Measurements from ENCODE around the gene FFAR1. TPM values are rescaled to one million over a fixed set of nuclear protein-coding genes. Genes with fewer than 3 reads are reported as not detected.
A peak's percentile ranks its signal among the peaks of the same experiment; 100 is the strongest.

FFAR1 gene
- total and polyA plus RNA-seq, 5 donors = not detected

GRCh38 chr19:35395382-35396199 lies 47.9 kb downstream of the FFAR1 start:
- 49% methylated on average over 19 of the region's 19 CpGs for WGBS
- peak in 1 of 2 donors; percentile 58 for ATAC-seq

GRCh38 chr19:35396240-35396885 lies 48.7 kb downstream of the FFAR1 start:
- ATAC-seq (no peak), DNase-seq (no peak)
- Histone ChIP-seq H3K27ac (ENCODE audit: low read length) (no peak overlapping the region), H3K27me3 (ENCODE audit: control insufficient read depth, insufficient read depth) (no peaks in the 10 kb centered on the region), H3K4me3 (ENCODE audit: low read length) (no peak overlapping the region), H3K4me1 (ENCODE audit: control insufficient read depth, insufficient read depth, low read length) (no peaks in the 10 kb centered on the region), H3K9me3 (ENCODE audit: control insufficient read depth, low read length) (no peaks in the 10 kb centered on the region)
- intact Hi-C loops (cut with DNase I) = no loop called here
- 94% methylated on average over 14 of the region's 14 CpGs for whole genome bisulfite sequencing

More at GRCh38 chr19:35395382-35396199, 47.9 kb downstream of the FFAR1 start:
- H3K4me1 ChIP-seq (ENCODE audit: control insufficient read depth, insufficient read depth, low read length) = no peaks in the 10 kb centered on the region
- H3K27ac ChIP-seq (ENCODE audit: low read length) = no peak overlapping the region
- intact Hi-C loops (cut with DNase I) = no loop called here
- H3K9me3 ChIP-seq (ENCODE audit: control insufficient read depth, low read length) = no peaks in the 10 kb centered on the region
- no peaks in the 10 kb centered on the region for H3K27me3 ChIP-seq (ENCODE audit: control insufficient read depth, insufficient read depth)
- H3K4me3 ChIP-seq (ENCODE audit: low read length) = no peak overlapping the region
- peak in 1 of 3 donors; percentile 48 for DNase-seq

- H3K27ac ChIP-seq (ENCODE audit: low read length) = no peak overlapping the region
- no peak overlapping the region for H3K4me3 ChIP-seq (ENCODE audit: low read length)
- WGBS = 60% methylated on average over 6 of the region's 6 CpGs
- intact Hi-C loops (cut with DNase I) = no loop called here
- DNase-seq (no peak), ATAC-seq (no peak)
- no peaks in the 10 kb centered on the region for H3K27me3 ChIP-seq (ENCODE audit: control insufficient read depth, insufficient read depth)
- no peaks in the 10 kb centered on the region for H3K4me1 ChIP-seq (ENCODE audit: control insufficient read depth, insufficient read depth, low read length)
- H3K9me3 ChIP-seq (ENCODE audit: control insufficient read depth, low read length) = no peaks in the 10 kb centered on the region
Measured at GRCh38 chr19:35397064-35397463, 49.4 kb downstream of the FFAR1 start.

Small RNA genes within 50 kb of the gene (microRNA-seq; reads per million reads assigned to microRNA genes)
- gene MIR5196 = 0 reads per million in 2 donors

Other genes starting within 250 kb of the FFAR1 start
- 1 to 10 TPM; 2.2 to 5.7 (median 4.3) TPM for gene FXYD3, start 232.1 kb upstream of the FFAR1 start, total RNA-seq
- 5.2 TPM for gene FXYD3, start 232.1 kb upstream of the FFAR1 start, polyA plus RNA-seq
- gene LGI4, start 212.8 kb upstream of the FFAR1 start, total RNA-seq = 10 to 100 TPM; 25.0 to 40.9 (median 32.5) TPM
- gene LGI4, start 212.8 kb upstream of the FFAR1 start, polyA plus RNA-seq = 35.6 TPM
- gene FXYD1, start 209.1 kb upstream of the FFAR1 start, total RNA-seq = 100 to 1,000 TPM; 441 to 544 (median 499) TPM
- gene FXYD1, start 209.1 kb upstream of the FFAR1 start, polyA plus RNA-seq = 289 TPM
- gene FXYD7, start 204.6 kb upstream of the FFAR1 start, total RNA-seq = under 1 TPM in 1 of 4 donors, not detected in 3; 0.40 TPM
- gene FXYD7, start 204.6 kb upstream of the FFAR1 start, polyA plus RNA-seq = 0.25 TPM
- 10 to 100 TPM; 22.5 to 46.3 (median 31.0) TPM for gene FXYD5, start 193.2 kb upstream of the FFAR1 start, total RNA-seq
- gene FXYD5, start 193.2 kb upstream of the FFAR1 start, polyA plus RNA-seq = 31.8 TPM
- gene FAM187B, start 119.2 kb upstream of the FFAR1 start, total RNA-seq = not detected
- gene FAM187B, start 119.2 kb upstream of the FFAR1 start, polyA plus RNA-seq = not detected
- 1 to 10 TPM; 4.6 to 8.9 (median 4.8) TPM for gene LSR, start 98.9 kb upstream of the FFAR1 start, total RNA-seq
- gene LSR, start 98.9 kb upstream of the FFAR1 start, polyA plus RNA-seq = 5.0 TPM
- 100 to 1,000 TPM; 182 to 270 (median 239) TPM for gene USF2, start 78.9 kb upstream of the FFAR1 start, total RNA-seq
- gene USF2, start 78.9 kb upstream of the FFAR1 start, polyA plus RNA-seq = 332 TPM
- 100 to 1,000 TPM; 164 to 286 (median 230) TPM for gene HAMP, start 65.4 kb upstream of the FFAR1 start, total RNA-seq
- 406 TPM for gene HAMP, start 65.4 kb upstream of the FFAR1 start, polyA plus RNA-seq
- gene MAG, start 55.7 kb upstream of the FFAR1 start, total RNA-seq = not detected
- 1.3 TPM for gene MAG, start 55.7 kb upstream of the FFAR1 start, polyA plus RNA-seq
- gene CD22, start 18.7 kb upstream of the FFAR1 start, total RNA-seq = under 1 TPM; 0.54 to 0.80 (median 0.72) TPM
- gene CD22, start 18.7 kb upstream of the FFAR1 start, polyA plus RNA-seq = 0.20 TPM
- under 1 TPM in 1 of 4 donors, not detected in 3; 0.31 TPM for gene FFAR3, start 10.6 kb downstream of the FFAR1 start, total RNA-seq
- gene FFAR3, start 10.6 kb downstream of the FFAR1 start, polyA plus RNA-seq = 0.05 TPM
- not detected for gene GPR42, start 23.2 kb downstream of the FFAR1 start, total RNA-seq
- not detected for gene GPR42, start 23.2 kb downstream of the FFAR1 start, polyA plus RNA-seq
- gene FFAR2, start 100.4 kb downstream of the FFAR1 start, total RNA-seq = under 1 TPM in 3 of 4 donors, not detected in 1; 0.28 to 0.63 (median 0.44) TPM
- 0.11 TPM for gene FFAR2, start 100.4 kb downstream of the FFAR1 start, polyA plus RNA-seq
- gene KRTDAP, start 142.6 kb downstream of the FFAR1 start, total RNA-seq = not detected
- 0.29 TPM for gene KRTDAP, start 142.6 kb downstream of the FFAR1 start, polyA plus RNA-seq
- 10 to 100 TPM in 3 of 4 donors, 1 to 10 TPM in 1; 9.1 to 23.4 (median 15.7) TPM for gene DMKN, start 165.7 kb downstream of the FFAR1 start, total RNA-seq
- 22.8 TPM for gene DMKN, start 165.7 kb downstream of the FFAR1 start, polyA plus RNA-seq
- not detected for gene SBSN, start 180.4 kb downstream of the FFAR1 start, total RNA-seq
- not detected for gene SBSN, start 180.4 kb downstream of the FFAR1 start, polyA plus RNA-seq
- not detected for gene GAPDHS, start 185.6 kb downstream of the FFAR1 start, total RNA-seq
- not detected for gene GAPDHS, start 185.6 kb downstream of the FFAR1 start, polyA plus RNA-seq
- 10 to 100 TPM; 77.3 to 94.8 (median 85.0) TPM for gene TMEM147, start 197.7 kb downstream of the FFAR1 start, total RNA-seq
- 140 TPM for gene TMEM147, start 197.7 kb downstream of the FFAR1 start, polyA plus RNA-seq
- not detected for gene ATP4A, start 215.8 kb downstream of the FFAR1 start, total RNA-seq
- gene ATP4A, start 215.8 kb downstream of the FFAR1 start, polyA plus RNA-seq = not detected
- gene PMIS2, start 238.3 kb downstream of the FFAR1 start, total RNA-seq = not detected
- gene PMIS2, start 238.3 kb downstream of the FFAR1 start, polyA plus RNA-seq = not detected

Measured in right cardiac atrium (tissue), 5 donors.